NOMO-1 (cell line): ENCODE results near the gene TEX9.
"Not testable (repeated sequence)": the region's sequence is repeated elsewhere in the genome, so short reads cannot be mapped to it uniquely, and the experiment has no call there.

Source experiments
- DNase-seq, 2 experiments: peaks; one replicate each; lab custom pipeline; 2025; ENCODE audit not compliant: unreplicated experiment in 2 of 2; lab: John Stamatoyannopoulos, UW

The TEX9 gene

GRCh38 chr15:56361987-56362386 is 3.2 kb upstream of the TEX9 start:
- no peak for DNase-seq

- DNase-seq, result no peak
Measured at GRCh38 chr15:56366211-56366610, 985 bp downstream of the TEX9 start.

GRCh38 chr15:56367156-56367555 is 1.9 kb downstream of the TEX9 start:
- no peak for DNase-seq

GRCh38 chr15:56369234-56369633 is 4.0 kb downstream of the TEX9 start:
- no peak for DNase-seq

- no peak for DNase-seq
Measured at GRCh38 chr15:56371495-56372147, 6.4 kb downstream of the TEX9 start.

- DNase-seq, result not testable (repeated sequence)
Measured at GRCh38 chr15:56374693-56375092, 9.5 kb downstream of the TEX9 start.

- DNase-seq, result not testable (repeated sequence)
Measured at GRCh38 chr15:56377822-56378221, 12.6 kb downstream of the TEX9 start.

GRCh38 chr15:56383010-56383409 is 17.8 kb downstream of the TEX9 start:
- DNase-seq, result no peak

GRCh38 chr15:56385908-56386307 is 20.7 kb downstream of the TEX9 start:
- no peak for DNase-seq

- DNase-seq, result no peak
Measured at GRCh38 chr15:56390739-56391267, 25.6 kb downstream of the TEX9 start.

- no peak for DNase-seq
Measured at GRCh38 chr15:56393277-56393676, 28.1 kb downstream of the TEX9 start.

GRCh38 chr15:56394909-56395308 is 29.7 kb downstream of the TEX9 start:
- DNase-seq, result no peak

- not testable (repeated sequence) for DNase-seq
Measured at GRCh38 chr15:56397325-56397724, 32.1 kb downstream of the TEX9 start.

GRCh38 chr15:56399209-56399608 is 34.0 kb downstream of the TEX9 start:
- not testable (repeated sequence) for DNase-seq

- DNase-seq, result no peak
Measured at GRCh38 chr15:56410721-56411120, 45.5 kb downstream of the TEX9 start.

- DNase-seq, result no peak
Measured at GRCh38 chr15:56411122-56411749, 46.0 kb downstream of the TEX9 start.

- DNase-seq, result not testable (repeated sequence)
Measured at GRCh38 chr15:56413114-56413733, 48.0 kb downstream of the TEX9 start.

- no peak for DNase-seq
Measured at GRCh38 chr15:56425276-56425675, 60.0 kb downstream of the TEX9 start.

- no peak for DNase-seq
Measured at GRCh38 chr15:56425976-56426375, 60.8 kb downstream of the TEX9 start.

- peak; percentile 6 to 40 for DNase-seq
Measured at GRCh38 chr15:56428821-56429458, 63.7 kb downstream of the TEX9 start.

GRCh38 chr15:56432304-56432703 is 67.1 kb downstream of the TEX9 start:
- no peak for DNase-seq
